OCI-LY3 (cell line): Measurements from ENCODE around the gene PPAT.

ENCODE experiments used
- H2AFZ ChIP-seq: fragments of 200-600, 300-600 bp; shearing (Covaris generic); 2 replicates; pipeline ENCODE4 v1.6.0; 2014; ENCODE audit warnings: antibody characterized with exemption, low read depth, low read length
- H3K27ac ChIP-seq: fragments of 200-600, 300-600 bp; sonication (generic); 2 replicates; pipeline ENCODE4 v1.5.1; 2014; ENCODE audit warnings: mild to moderate bottlenecking, low read length, moderate library complexity, mixed read lengths
- H3K27me3 ChIP-seq: fragments of 200-600, 300-600 bp; sonication (generic); 2 replicates; pipeline ENCODE4 v1.6.1; 2014; ENCODE audit warnings: low read depth, low read length, mixed read lengths
- H3K36me3 ChIP-seq: fragments of 200-600, 300-600 bp; sonication (generic); replicated peaks from 2 replicates; pipeline ENCODE3; 2014; ENCODE audit warnings: low read depth, low read length, mixed read lengths
- H3K4me1 ChIP-seq: fragments of 300-600, 200-600 bp; sonication (generic); 2 replicates; pipeline ENCODE4 v1.6.1; 2014; ENCODE audit warnings: low read length, mixed read lengths
- H3K4me2 ChIP-seq: fragments of 200-600, 300-600 bp; sonication (generic); 2 replicates; pipeline ENCODE4 v1.6.1; 2014; ENCODE audit warnings: low read length, mixed read lengths
- H3K4me3 ChIP-seq: fragments of 300-600, 200-600 bp; sonication (generic); 2 replicates; pipeline ENCODE4 v1.5.1; 2014; ENCODE audit warnings: antibody characterized with exemption, mild to moderate bottlenecking, low read length, moderate library complexity
- H3K79me2 ChIP-seq: fragments of 300-600, 200-600 bp; shearing (Covaris generic); 2 replicates; pipeline ENCODE4 v1.6.1; 2014; ENCODE audit warnings: mild to moderate bottlenecking, low read length, mixed read lengths
- H3K9ac ChIP-seq: fragments of 300-600, 200-600 bp; shearing (Covaris generic); 2 replicates; pipeline ENCODE4 v1.6.0; 2014; ENCODE audit warnings: mild to moderate bottlenecking, low read length, moderate library complexity
- H3K9me3 ChIP-seq: fragments of 200-600, 300-600 bp; shearing (Covaris generic); 2 replicates; pipeline ENCODE4 v1.6.1; 2014; ENCODE audit warnings: low read length, mixed read lengths; ENCODE audit not compliant: insufficient read depth
- H4K20me1 ChIP-seq: fragments of 200-600, 300-600 bp; sonication (generic); 2 replicates; pipeline ENCODE4 v1.6.1; 2016; ENCODE audit warnings: low read length, mixed read lengths; ENCODE audit not compliant: insufficient read depth
- CTCF ChIP-seq: fragments of 200-600, 300-600 bp; sonication (generic); IDR thresholded peaks from 2 replicates; pipeline ENCODE4 v1.5.1; 2014; ENCODE audit warnings: antibody characterized with exemption, low read length, low read depth
- EZH2phosphoT487 ChIP-seq: fragments of 200-600 bp; shearing (Covaris generic); IDR thresholded peaks from 2 replicates; pipeline ENCODE4 v1.6.1; 2018; ENCODE audit warnings: antibody characterized with exemption, mixed run types, low read depth

The PPAT gene

GRCh38 chr4:56433280-56433679 is 2.1 kb downstream of the PPAT start:
- TF ChIP-seq CTCF (no peak), EZH2phosphoT487 (no peak)
- no peaks in the 10 kb centered on the region for H3K9me3 ChIP-seq
- no peak overlapping the region for H3K27ac ChIP-seq
- H3K4me3 ChIP-seq: peak overlapping the region; percentile 95
- peaks cover 41% of the 10 kb centered on the region for H4K20me1 ChIP-seq
- peak overlapping the region; percentile 99; the same call in 1 of the 2 replicates for H3K9ac ChIP-seq
- H3K4me1 ChIP-seq: peaks cover 9% of the 10 kb centered on the region; the same call in 1 of the 2 replicates
- H3K79me2 ChIP-seq: peaks cover 94% of the 10 kb centered on the region
- H3K27me3 ChIP-seq: no peaks in the 10 kb centered on the region
- H3K36me3 ChIP-seq: peaks cover 6% of the 10 kb centered on the region
- H2AFZ ChIP-seq: no peak overlapping the region
- H3K4me2 ChIP-seq: peak overlapping the region; percentile 86

GRCh38 chr4:56430203-56430602 is 5.2 kb downstream of the PPAT start:
- Histone ChIP-seq H3K9me3 (no peaks in the 10 kb centered on the region), H3K27ac (no peak overlapping the region), H3K27me3 (no peaks in the 10 kb centered on the region), H3K4me1 (peaks cover 9% of the 10 kb centered on the region), H3K4me2 (no peak overlapping the region), H3K79me2 (peaks cover 100% of the 10 kb centered on the region), H2AFZ (no peak overlapping the region), H3K36me3 (peaks cover 14% of the 10 kb centered on the region), H4K20me1 (peaks cover 61% of the 10 kb centered on the region), H3K9ac (no peak overlapping the region), H3K4me3 (no peak overlapping the region)
- no peak for TF ChIP-seq EZH2phosphoT487
- no peak for TF ChIP-seq CTCF

DNA sequence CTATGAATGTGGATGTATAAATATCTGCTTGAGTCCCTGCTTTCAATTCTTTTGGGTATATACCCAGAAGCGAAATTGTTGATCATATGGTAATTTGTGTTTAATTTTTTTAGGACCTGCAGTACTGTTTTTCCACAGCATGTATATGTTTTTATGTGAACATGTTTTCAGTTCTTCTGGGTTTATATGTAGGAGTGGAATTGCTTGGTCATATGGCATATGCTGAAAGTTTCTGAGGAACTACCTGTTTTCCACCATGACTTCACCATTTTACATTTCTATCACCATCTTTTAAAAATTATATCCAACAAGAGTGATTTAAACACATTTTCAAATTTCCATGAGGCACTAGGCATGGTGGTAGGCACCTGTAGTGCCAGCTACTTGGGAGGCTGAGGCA is 8.2 kb downstream of the PPAT start:
- no peak overlapping the region for H3K27ac ChIP-seq
- peaks cover 80% of the 10 kb centered on the region for H4K20me1 ChIP-seq
- H3K36me3 ChIP-seq: peaks cover 14% of the 10 kb centered on the region
- H3K4me3 ChIP-seq: no peak overlapping the region
- no peak overlapping the region for H3K4me2 ChIP-seq
- no peak overlapping the region for H2AFZ ChIP-seq
- no peaks in the 10 kb centered on the region for H3K9me3 ChIP-seq
- H3K27me3 ChIP-seq: no peaks in the 10 kb centered on the region
- H3K9ac ChIP-seq: no peak overlapping the region
- H3K4me1 ChIP-seq: peaks cover 3% of the 10 kb centered on the region; the same call in 1 of the 2 replicates
- TF ChIP-seq CTCF (no peak), EZH2phosphoT487 (no peak)
- H3K79me2 ChIP-seq: peaks cover 100% of the 10 kb centered on the region

DNA sequence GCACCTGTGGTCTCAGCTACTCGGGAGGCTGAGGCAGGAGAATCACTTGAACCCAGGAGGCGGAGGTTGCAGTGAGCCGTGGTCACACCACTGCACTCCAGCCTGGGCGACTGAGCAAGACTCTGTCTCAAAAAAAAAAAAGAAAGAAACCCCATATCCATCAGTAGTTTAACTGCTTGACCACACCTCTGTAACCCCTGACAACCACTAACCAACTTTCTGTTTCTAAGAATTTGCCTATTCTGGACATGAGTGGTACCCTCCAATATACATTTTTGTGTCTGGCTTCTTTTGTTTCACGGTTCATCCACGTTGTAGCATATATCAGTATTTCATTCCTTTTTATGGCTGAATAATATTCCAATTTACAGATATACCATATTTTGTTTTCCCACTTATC is 9.1 kb downstream of the PPAT start:
- no peak for TF ChIP-seq CTCF
- no peak for TF ChIP-seq EZH2phosphoT487
- no peak overlapping the region for H3K27ac ChIP-seq
- peaks cover 76% of the 10 kb centered on the region for H4K20me1 ChIP-seq
- peaks cover 14% of the 10 kb centered on the region for H3K36me3 ChIP-seq
- no peak overlapping the region for H3K4me3 ChIP-seq
- H3K27me3 ChIP-seq: no peaks in the 10 kb centered on the region
- H3K4me1 ChIP-seq: no peaks in the 10 kb centered on the region; the same call in 1 of the 2 replicates
- H2AFZ ChIP-seq: no peak overlapping the region
- no peaks in the 10 kb centered on the region for H3K9me3 ChIP-seq
- H3K79me2 ChIP-seq: peaks cover 100% of the 10 kb centered on the region
- H3K4me2 ChIP-seq: no peak overlapping the region
- no peak overlapping the region for H3K9ac ChIP-seq
